ES-I3 (cell line): ENCODE data around the gene RPS28.

Experiments
- H3K36me3 ChIP-seq: 2 replicates; pipeline ENCODE4 v1.6.1; 2013; ENCODE audit warnings: mild to moderate bottlenecking, low read length, control low read depth, moderate library complexity; ENCODE audit not compliant: insufficient read depth
- H3K4me1 ChIP-seq: 2 replicates; pipeline ENCODE4 v1.6.1; 2013; ENCODE audit warnings: mild to moderate bottlenecking, control low read depth, low read length; ENCODE audit not compliant: insufficient read depth
- H3K9ac ChIP-seq: 2 replicates; pipeline ENCODE4 v1.6.1; 2013; ENCODE audit warnings: low read depth, mild to moderate bottlenecking, low read length, moderate library complexity
- H3K9me3 ChIP-seq: 2 replicates; pipeline ENCODE4 v1.6.1; 2013; ENCODE audit warnings: mild to moderate bottlenecking, low read length, moderate library complexity; ENCODE audit not compliant: control insufficient read depth, insufficient read depth

The RPS28 gene

GRCh38 chr19:8366961-8367326 is 45.6 kb downstream of the RPS28 start:
- H3K4me1 ChIP-seq, result peaks cover 18% of the 10 kb centered on the region; the same call in 1 of the 2 replicates

GRCh38 chr19:8367327-8368001 is 46.2 kb downstream of the RPS28 start:
- H3K36me3 ChIP-seq, result no peaks in the 10 kb centered on the region; the same call in 1 of the 2 replicates
- peaks cover 18% of the 10 kb centered on the region; the same call in 1 of the 2 replicates for H3K4me1 ChIP-seq
- H3K9me3 ChIP-seq, result no peaks in the 10 kb centered on the region
- H3K9ac ChIP-seq, result peak overlapping the region; percentile 43; the same call in 1 of the 2 replicates

More at GRCh38 chr19:8366961-8367326, 45.6 kb downstream of the RPS28 start:
- H3K9ac ChIP-seq, result peak overlapping the region; percentile 43; the same call in 1 of the 2 replicates
- H3K36me3 ChIP-seq, result no peaks in the 10 kb centered on the region; the same call in 1 of the 2 replicates
- no peaks in the 10 kb centered on the region for H3K9me3 ChIP-seq

DNA sequence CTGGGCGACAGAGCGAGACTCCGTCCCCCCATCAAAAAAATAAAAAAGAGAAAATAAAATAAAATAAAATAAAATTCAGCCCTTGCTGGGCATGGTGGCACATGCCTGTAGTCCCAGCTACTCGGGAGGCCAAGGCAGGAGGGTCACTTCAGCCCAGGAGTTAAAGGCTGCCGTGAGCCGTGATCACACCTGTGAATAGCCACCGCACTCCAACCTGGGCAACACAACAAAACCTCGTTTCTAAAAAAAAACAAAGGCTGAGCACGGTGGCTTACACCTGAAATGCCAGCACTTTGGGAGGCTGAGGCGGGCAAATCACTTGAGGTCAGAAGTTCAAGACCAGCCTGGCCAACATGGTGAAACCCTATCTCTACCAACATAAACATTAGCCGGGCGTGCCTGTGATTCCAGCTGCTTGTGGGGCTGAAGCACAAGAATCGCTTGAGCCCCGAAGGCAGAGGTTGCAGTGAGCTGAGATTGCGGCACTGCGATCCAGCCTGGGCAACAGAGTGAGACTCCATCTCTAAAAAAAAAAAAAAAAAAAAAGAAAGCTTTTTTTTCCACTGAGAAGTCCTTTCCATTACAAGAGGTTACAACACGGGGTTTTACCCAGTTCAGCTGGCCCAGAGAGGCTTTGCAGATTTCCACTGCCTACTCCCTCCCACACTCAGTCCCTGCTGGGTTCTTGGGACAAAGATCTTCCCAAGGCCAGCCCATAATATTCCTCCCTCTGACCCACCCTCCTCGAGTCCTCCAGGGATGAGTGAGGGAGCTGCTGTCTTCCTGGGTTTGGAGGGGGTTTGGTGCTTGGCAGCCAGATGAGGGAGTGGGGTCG is 49.1 kb downstream of the RPS28 start:
- Histone ChIP-seq H3K9me3 (no peaks in the 10 kb centered on the region), H3K36me3 (peaks cover 3% of the 10 kb centered on the region), H3K9ac (no peak overlapping the region), H3K4me1 (peaks cover 18% of the 10 kb centered on the region; the same call in 1 of the 2 replicates)

- no peak overlapping the region for H3K9ac ChIP-seq
- H3K4me1 ChIP-seq, result peaks cover 12% of the 10 kb centered on the region; the same call in 1 of the 2 replicates
- peaks cover 3% of the 10 kb centered on the region for H3K36me3 ChIP-seq
- no peaks in the 10 kb centered on the region for H3K9me3 ChIP-seq
Observed at GRCh38 chr19:8371011-8371804, 49.9 kb downstream of the RPS28 start.
